ENCODE measurements around the gene FLVCR2.

DNA sequence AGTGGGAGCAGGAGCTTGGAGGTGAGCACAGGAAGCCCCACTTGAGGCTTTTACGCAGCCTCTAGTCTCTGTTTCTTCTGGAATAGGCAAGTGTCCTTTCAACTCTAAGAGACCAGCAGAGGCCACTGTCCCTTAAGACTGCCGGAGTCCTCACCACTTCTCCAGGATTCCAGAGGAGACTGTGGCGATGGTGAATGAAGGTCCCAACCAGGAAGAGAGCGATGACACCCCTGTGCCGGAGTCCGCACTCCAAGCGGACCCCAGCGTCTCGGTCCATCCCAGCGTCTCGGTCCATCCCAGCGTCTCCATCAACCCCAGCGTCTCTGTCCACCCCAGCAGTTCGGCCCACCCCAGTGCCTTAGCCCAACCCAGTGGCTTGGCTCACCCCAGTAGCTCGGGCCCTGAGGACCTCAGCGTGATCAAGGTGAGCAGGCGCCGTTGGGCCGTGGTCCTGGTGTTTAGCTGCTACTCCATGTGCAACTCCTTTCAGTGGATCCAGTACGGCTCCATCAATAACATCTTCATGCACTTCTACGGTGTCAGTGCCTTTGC is 442 bp downstream of the FLVCR2 start:
- peak; percentile 22 to 45 (median 41) for TF ChIP-seq CTCF (IDR thresholded peaks at IDR 0.05)
- TF ChIP-seq POLR2A (IDR thresholded peaks at IDR 0.05; ENCODE audit: low read depth), result no peak
